OCI-LY7 (cell line): ENCODE measurements around the gene ETV1. TPM values are rescaled to one million over a fixed set of nuclear protein-coding genes. Genes with fewer than 3 reads are reported as not detected.

Source experiments
- BruUV-seq: library from RNA; stranded (reverse); fragments of 400-500 nt; replicated peaks from 2 replicates; lab custom pipeline; 2021; lab: Mats Ljungman, UMichigan
- CTCF ChIA-PET: fragments of 300-600 bp; sonication (Branson Sonifier 250); formaldehyde crosslinking; loops from one replicate; lab custom pipeline; 2022; ENCODE audit warnings: antibody characterized with exemption; ENCODE audit not compliant: unreplicated experiment; lab: Charles Lee
- POLR2A ChIA-PET: fragments of 300-600 bp; sonication (Branson Sonifier 250); formaldehyde crosslinking; loops from one replicate; lab custom pipeline; 2022; ENCODE audit warnings: antibody characterized with exemption; lab: Charles Lee
- DNase-seq: peaks from one replicate; pipeline ENCODE4 v3.0.0-alpha.2; 2015; ENCODE audit warnings: low spot score
- H2AFZ ChIP-seq: fragments of 200-600 bp; sonication (generic), shearing (Covaris generic); 2 replicates; pipeline ENCODE4 v1.6.1; 2014; ENCODE audit warnings: mild to moderate bottlenecking, antibody characterized with exemption, low read length, moderate library complexity
- H3K27ac ChIP-seq: fragments of 200-600 bp; sonication (generic); 2 replicates; pipeline ENCODE4 v1.5.1; 2014; ENCODE audit warnings: mixed run types, low read depth, mild to moderate bottlenecking, moderate library complexity, low read length, inconsistent platforms; ENCODE audit not compliant: poor library complexity, severe bottlenecking
- H3K36me3 ChIP-seq: fragments of 200-600 bp; sonication (generic); 2 replicates; pipeline ENCODE4 v1.6.1; 2014; ENCODE audit warnings: mild to moderate bottlenecking, antibody characterized with exemption, low read length, moderate library complexity, mixed read lengths; ENCODE audit not compliant: insufficient read depth
- H3K4me1 ChIP-seq: fragments of 200-600 bp; sonication (generic); 2 replicates; pipeline ENCODE4 v1.5.1; 2014; ENCODE audit warnings: mild to moderate bottlenecking, low read length; ENCODE audit not compliant: insufficient read depth, poor library complexity, severe bottlenecking
- H3K4me2 ChIP-seq: fragments of 200-600 bp; sonication (generic); 2 replicates; pipeline ENCODE4 v1.6.1; 2014; ENCODE audit warnings: mild to moderate bottlenecking, low read length
- H3K4me3 ChIP-seq: fragments of 200-600 bp; sonication (generic); 2 replicates; pipeline ENCODE4 v1.5.1; 2014; ENCODE audit warnings: mild to moderate bottlenecking, low read depth, low read length; ENCODE audit not compliant: poor library complexity, severe bottlenecking
- H3K79me2 ChIP-seq: fragments of 200-600 bp; sonication (generic); 2 replicates; pipeline ENCODE4 v1.6.1; 2016; ENCODE audit warnings: low read depth, mild to moderate bottlenecking, low read length, moderate library complexity, mixed read lengths; ENCODE audit not compliant: insufficient read depth
- H3K9me2 ChIP-seq: fragments of 200-600 bp; sonication (generic); 2 replicates; pipeline ENCODE4 v1.6.1; 2016; ENCODE audit warnings: mild to moderate bottlenecking, low read length, mixed read lengths; ENCODE audit not compliant: insufficient read depth
- H3K9me3 ChIP-seq: fragments of 200-600 bp; sonication (generic); 2 replicates; pipeline ENCODE4 v1.6.1; 2014; ENCODE audit warnings: mild to moderate bottlenecking, mixed run types, low read length, mixed read lengths
- H4K20me1 ChIP-seq: fragments of 200-600 bp; sonication (generic); 2 replicates; pipeline ENCODE4 v1.6.1; 2014; ENCODE audit warnings: mild to moderate bottlenecking, antibody characterized with exemption, low read length, moderate library complexity, mixed read lengths; ENCODE audit not compliant: insufficient read depth
- CTCF ChIP-seq: fragments of 200-600 bp; sonication (generic); conservative IDR thresholded peaks from 2 replicates; pipeline ENCODE4 v1.5.1; 2014; ENCODE audit warnings: mild to moderate bottlenecking, antibody characterized with exemption, low read length, moderate library complexity, mixed read lengths
- EZH2phosphoT487 ChIP-seq: fragments of 200-600 bp; sonication (generic); IDR thresholded peaks from 2 replicates; pipeline ENCODE4 v1.6.1; 2018; ENCODE audit warnings: low read depth, borderline replicate concordance, mild to moderate bottlenecking, mixed run types, antibody characterized with exemption, low read length, moderate library complexity, mixed read lengths
- intact Hi-C: fragments of 100-400 bp; cut with micrococcal nuclease; formaldehyde crosslinking; loops from one replicate; pipeline ENCODE4 v1.10.0; 2022; ENCODE audit not compliant: unreplicated experiment
- total RNA-seq, 2 experiments: library from RNA; depleted of rRNA in 1 of 2; stranded (reverse); fragments of >200 nt in 1 of 2; shearing (Covaris generic) in 1 of 2; gene quantifications; 2 replicates each; pipeline ENCODE4 v1.2.3, GENCODE V29; 2014 to 2022

ETV1 gene
- total RNA-seq, 2 experiments from 2014 or later, result not detected

GRCh38 chr7:14020339-14020900, 31.0 kb upstream of the ETV1 start:
- BruUV-seq, result no TSS peak
- no peak for DNase-seq
- H3K9me2 ChIP-seq, result no peaks in the 10 kb centered on the region
- no peak overlapping the region for H3K4me3 ChIP-seq
- H3K9me3 ChIP-seq, result no peaks in the 10 kb centered on the region
- ChIA-PET CTCF (no interaction called here), POLR2A (no interaction called here)
- H2AFZ ChIP-seq, result no peak overlapping the region
- no peaks in the 10 kb centered on the region for H3K4me1 ChIP-seq
- H3K27ac ChIP-seq, result no peak overlapping the region
- TF ChIP-seq CTCF (no peak), EZH2phosphoT487 (no peak)
- H3K4me2 ChIP-seq, result no peak overlapping the region
- no peaks in the 10 kb centered on the region for H3K36me3 ChIP-seq
- intact Hi-C loops, result no loop called here
- H4K20me1 ChIP-seq, result no peaks in the 10 kb centered on the region
- H3K79me2 ChIP-seq, result no peaks in the 10 kb centered on the region

GRCh38 chr7:14018751-14019150, 29.3 kb upstream of the ETV1 start:
- Histone ChIP-seq H3K4me2 (no peak overlapping the region), H3K4me1 (no peaks in the 10 kb centered on the region), H3K36me3 (no peaks in the 10 kb centered on the region), H2AFZ (no peak overlapping the region), H3K79me2 (no peaks in the 10 kb centered on the region), H3K27ac (no peak overlapping the region), H3K9me3 (no peaks in the 10 kb centered on the region), H4K20me1 (no peaks in the 10 kb centered on the region), H3K9me2 (no peaks in the 10 kb centered on the region), H3K4me3 (no peak overlapping the region)
- ChIA-PET CTCF (no interaction called here), POLR2A (no interaction called here)
- no TSS peak for BruUV-seq
- intact Hi-C loops, result no loop called here
- TF ChIP-seq EZH2phosphoT487 (no peak), CTCF (no peak)
- no peak for DNase-seq

- no peak overlapping the region for H3K4me3 ChIP-seq
- H3K4me1 ChIP-seq, result no peaks in the 10 kb centered on the region
- TF ChIP-seq CTCF (no peak), EZH2phosphoT487 (no peak)
- H3K9me2 ChIP-seq, result no peaks in the 10 kb centered on the region
- BruUV-seq, result no TSS peak
- H4K20me1 ChIP-seq, result no peaks in the 10 kb centered on the region
- no peaks in the 10 kb centered on the region for H3K36me3 ChIP-seq
- intact Hi-C loops, result no loop called here
- no peak for DNase-seq
- H3K27ac ChIP-seq, result no peak overlapping the region
- ChIA-PET CTCF (no interaction called here), POLR2A (no interaction called here)
- no peaks in the 10 kb centered on the region for H3K9me3 ChIP-seq
- no peak overlapping the region for H3K4me2 ChIP-seq
- H2AFZ ChIP-seq, result no peak overlapping the region
- no peaks in the 10 kb centered on the region for H3K79me2 ChIP-seq
Observed at GRCh38 chr7:14016950-14017349, 27.5 kb upstream of the ETV1 start.
